ENCODE data around the gene ZDHHC1. TPM values are rescaled to one million over a fixed set of nuclear protein-coding genes. Genes with fewer than 3 reads are reported as not detected.

Gene ZDHHC1
- total RNA-seq, 4 donors from 2014 or later: 33.3 to 63.8 (median 50.9) TPM

GRCh38 chr16:67406111-67406971 is 9.9 kb downstream of the ZDHHC1 start:
- H3K36me3 ChIP-seq: no peaks in the 10 kb centered on the region
- H3K4me3 ChIP-seq (replicated peaks in 1 of 3): no peak overlapping the region
- WGBS, 2 donors: 77 to 78% methylated on average over 14 to 18 of the region's 18 CpGs
- no peak for TF ChIP-seq POLR2A (IDR thresholded peaks at IDR 0.05)
- TF ChIP-seq CTCF (IDR thresholded peaks at IDR 0.05): no peak
- no peak for DNase-seq
- H3K9me3 ChIP-seq: no peaks in the 10 kb centered on the region
- intact Hi-C loops (cut with DNase I): no loop called here
- H3K27me3 ChIP-seq: no peaks in the 10 kb centered on the region
- H3K4me1 ChIP-seq: peaks cover 4 to 20% of the 10 kb centered on the region in 2 donors
- peak overlapping the region in 2 of 3 donors; percentile 10 to 61 for H3K27ac ChIP-seq

- H3K27ac ChIP-seq: peak overlapping the region; percentile 61 to 86 (median 76)
- intact Hi-C loops (cut with DNase I): no loop called here
- no peak for DNase-seq
- H3K27me3 ChIP-seq: no peaks in the 10 kb centered on the region
- H3K36me3 ChIP-seq: no peaks in the 10 kb centered on the region
- no peak for TF ChIP-seq CTCF (IDR thresholded peaks at IDR 0.05)
- H3K4me3 ChIP-seq (replicated peaks in 1 of 3): no peak overlapping the region
- H3K4me1 ChIP-seq: peaks cover 4 to 20% of the 10 kb centered on the region in 2 donors
- 92% methylated on average over 8 of the region's 8 CpGs for WGBS, 2 donors
- H3K9me3 ChIP-seq: no peaks in the 10 kb centered on the region
These were observed 10.9 kb downstream of the ZDHHC1 start for GRCh38 chr16:67405336-67405735.

GRCh38 chr16:67404740-67405226 is 11.5 kb downstream of the ZDHHC1 start:
- 78 to 87% methylated on average over 5 of the region's 5 CpGs for WGBS, 2 donors
- Histone ChIP-seq H3K4me1 (peaks cover 4 to 21% of the 10 kb centered on the region in 2 donors), H3K9me3 (no peaks in the 10 kb centered on the region), H3K27ac (peak overlapping the region; percentile 61 to 86 (median 76)), H3K36me3 (no peaks in the 10 kb centered on the region), H3K4me3 (replicated peaks in 1 of 3) (no peak overlapping the region), H3K27me3 (no peaks in the 10 kb centered on the region)
- TF ChIP-seq POLR2A (IDR thresholded peaks at IDR 0.05) (peak in 1 of 2 donors; percentile 25), CTCF (IDR thresholded peaks at IDR 0.05) (no peak)
- DNase-seq: peak; percentile 62 to 75
- intact Hi-C loops (cut with DNase I): no loop called here

- intact Hi-C loops (cut with DNase I): no loop called here
- no peak for DNase-seq
- TF ChIP-seq CTCF (IDR thresholded peaks at IDR 0.05): no peak
- no peak for TF ChIP-seq POLR2A (IDR thresholded peaks at IDR 0.05)
- Histone ChIP-seq H3K4me3 (replicated peaks in 1 of 3) (no peak overlapping the region), H3K27me3 (no peaks in the 10 kb centered on the region), H3K27ac (peak overlapping the region; percentile 23 to 76 (median 61)), H3K4me1 (peaks cover 10 to 28% of the 10 kb centered on the region in 2 donors), H3K36me3 (no peaks in the 10 kb centered on the region), H3K9me3 (no peaks in the 10 kb centered on the region)
- 83% methylated on average over 12 of the region's 12 CpGs for WGBS, 2 donors
These were observed 12.2 kb downstream of the ZDHHC1 start for GRCh38 chr16:67403976-67404555.

- H3K27ac ChIP-seq: no peak overlapping the region
- H3K27me3 ChIP-seq: no peaks in the 10 kb centered on the region
- no peaks in the 10 kb centered on the region for H3K9me3 ChIP-seq
- no peak overlapping the region for H3K4me3 ChIP-seq (replicated peaks in 1 of 3)
- peaks cover 17 to 51% of the 10 kb centered on the region in 2 donors for H3K4me1 ChIP-seq
- TF ChIP-seq CTCF (IDR thresholded peaks at IDR 0.05) (no peak), POLR2A (IDR thresholded peaks at IDR 0.05) (no peak)
- intact Hi-C loops (cut with DNase I): no loop called here
- no peaks in the 10 kb centered on the region for H3K36me3 ChIP-seq
- no peak for DNase-seq
- WGBS, 2 donors: 94 to 95% methylated on average over 14 of the region's 14 CpGs
These were observed 15.4 kb downstream of the ZDHHC1 start for GRCh38 chr16:67400901-67401300.

All from thyroid gland (tissue), 4 donors.